GM12874 (cell line): ENCODE measurements around the gene IST1.

Source experiments
- TF ChIP-seq, protein P1 (sequence below): IDR thresholded peaks from 2 replicates; pipeline ENCODE4 v1.5.1; 2011; ENCODE audit warnings: low read depth, mild to moderate bottlenecking, control low read depth, low read length, moderate library complexity; ENCODE audit not compliant: insufficient read depth

Gene IST1

GRCh38 chr16:71867939-71868338 is 27.4 kb upstream of the IST1 start:
- TF ChIP-seq, protein P1, sequence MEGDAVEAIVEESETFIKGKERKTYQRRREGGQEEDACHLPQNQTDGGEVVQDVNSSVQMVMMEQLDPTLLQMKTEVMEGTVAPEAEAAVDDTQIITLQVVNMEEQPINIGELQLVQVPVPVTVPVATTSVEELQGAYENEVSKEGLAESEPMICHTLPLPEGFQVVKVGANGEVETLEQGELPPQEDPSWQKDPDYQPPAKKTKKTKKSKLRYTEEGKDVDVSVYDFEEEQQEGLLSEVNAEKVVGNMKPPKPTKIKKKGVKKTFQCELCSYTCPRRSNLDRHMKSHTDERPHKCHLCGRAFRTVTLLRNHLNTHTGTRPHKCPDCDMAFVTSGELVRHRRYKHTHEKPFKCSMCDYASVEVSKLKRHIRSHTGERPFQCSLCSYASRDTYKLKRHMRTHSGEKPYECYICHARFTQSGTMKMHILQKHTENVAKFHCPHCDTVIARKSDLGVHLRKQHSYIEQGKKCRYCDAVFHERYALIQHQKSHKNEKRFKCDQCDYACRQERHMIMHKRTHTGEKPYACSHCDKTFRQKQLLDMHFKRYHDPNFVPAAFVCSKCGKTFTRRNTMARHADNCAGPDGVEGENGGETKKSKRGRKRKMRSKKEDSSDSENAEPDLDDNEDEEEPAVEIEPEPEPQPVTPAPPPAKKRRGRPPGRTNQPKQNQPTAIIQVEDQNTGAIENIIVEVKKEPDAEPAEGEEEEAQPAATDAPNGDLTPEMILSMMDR: no peak

GRCh38 chr16:71869089-71869488 is 26.2 kb upstream of the IST1 start:
- TF ChIP-seq, protein P1: no peak

DNA sequence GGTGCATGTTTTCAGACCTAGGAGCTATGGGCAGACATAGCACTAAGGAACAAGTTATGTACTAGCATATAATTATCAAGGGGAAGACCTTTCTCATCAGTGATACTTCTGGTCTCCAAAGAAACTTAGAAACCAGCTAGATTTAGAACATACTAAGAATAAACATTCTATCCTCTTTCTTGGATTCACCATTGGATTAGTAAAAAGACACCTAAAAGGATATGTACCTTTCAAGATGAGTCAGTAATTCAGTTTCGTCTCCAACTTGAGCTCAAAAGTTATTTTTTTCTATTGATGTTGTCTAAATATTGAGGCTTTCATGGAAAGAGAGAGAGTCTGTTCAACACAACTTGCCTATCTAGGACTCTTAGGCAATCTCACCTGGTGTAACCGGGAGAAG is 24.5 kb upstream of the IST1 start:
- TF ChIP-seq, protein P1: no peak

- TF ChIP-seq, protein P1: no peak
These were observed 22.1 kb upstream of the IST1 start for GRCh38 chr16:71873199-71873598.

GRCh38 chr16:71878911-71879310 is 16.4 kb upstream of the IST1 start:
- TF ChIP-seq, protein P1: no peak

DNA sequence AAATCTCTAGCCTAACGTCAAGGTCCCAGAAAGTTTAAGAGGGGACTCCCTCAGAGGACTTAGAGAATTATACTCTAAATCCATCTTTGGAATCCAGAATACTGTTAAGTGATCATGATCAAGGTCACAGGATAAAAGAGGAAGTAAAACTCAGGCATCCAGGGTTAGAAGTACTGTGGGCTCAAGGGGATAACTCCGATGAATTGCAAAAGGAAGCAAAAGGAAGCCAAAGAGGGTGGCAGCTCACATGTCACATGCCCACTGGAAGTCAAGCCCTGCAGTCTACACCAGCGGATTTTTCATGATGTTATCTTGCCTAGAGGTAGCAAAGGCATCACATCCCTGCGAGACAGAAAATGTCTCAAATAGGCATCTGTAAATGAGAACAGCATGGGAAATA is 15.2 kb upstream of the IST1 start:
- TF ChIP-seq, protein P1: no peak

DNA sequence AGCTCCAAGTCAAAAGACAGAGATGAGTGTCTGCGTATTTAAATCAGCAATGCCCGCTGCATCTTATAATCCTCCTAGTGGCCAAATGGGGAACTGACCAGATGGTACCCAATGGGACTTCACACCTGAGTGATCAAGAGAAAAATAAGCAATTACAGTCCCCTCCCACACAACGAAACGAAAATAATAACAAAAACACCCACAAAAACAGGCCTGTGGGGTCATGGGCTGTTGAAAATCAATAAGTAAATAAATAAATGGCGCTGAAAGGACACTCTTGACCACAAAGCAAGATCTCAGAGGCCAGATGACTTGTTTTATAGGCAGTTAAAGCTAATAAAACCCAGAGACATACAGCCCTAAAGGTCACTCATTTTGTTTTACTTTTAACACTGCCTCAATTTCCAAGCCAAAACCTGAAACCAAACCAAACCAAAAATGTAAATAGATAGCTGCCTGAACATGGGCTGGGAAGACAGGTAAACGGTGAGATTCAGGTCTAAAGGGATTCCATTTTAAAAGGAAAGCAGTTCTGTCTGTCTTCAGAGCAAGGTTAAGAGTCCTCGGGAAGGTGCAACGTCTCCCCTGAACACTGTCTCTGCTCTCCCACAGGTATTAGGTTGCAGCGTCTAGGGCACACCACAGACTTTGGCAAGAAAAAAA is 12.7 kb upstream of the IST1 start:
- TF ChIP-seq, protein P1: peak; percentile 62; the same call in 1 of the 2 replicates
